Ovary (tissue), 9 donors: Measurements from ENCODE around the gene WNT7A. TPM values are rescaled to one million over a fixed set of nuclear protein-coding genes. Genes with fewer than 3 reads are reported as not detected.

Experiments used
- DNase-seq, 5 donors: peaks; one replicate each; pipeline ENCODE4 v3.0.0-alpha.2; 2019 to 2020
- H3K27ac ChIP-seq, 2 donors: fragments of 200-600 bp; one replicate each; pipeline versions ENCODE4 v1.5.1 to v1.8.0; 2019 to 2022
- H3K27me3 ChIP-seq: fragments of 200-600 bp; one replicate; pipeline ENCODE4 v1.8.0; 2022
- H3K36me3 ChIP-seq: fragments of 200-600 bp; sonication (generic); one replicate; pipeline ENCODE4 v1.5.1; 2019
- H3K4me1 ChIP-seq: one replicate; pipeline ENCODE4 v1.8.1; 2013; ENCODE audit warnings: mild to moderate bottlenecking, moderate library complexity; ENCODE audit not compliant: insufficient read depth
- H3K4me3 ChIP-seq: fragments of 200-600 bp; sonication (generic); one replicate; pipeline ENCODE4 v1.5.1; 2017
- H3K9me3 ChIP-seq, 2 donors: fragments of 200-600 bp in 1 of 2; sonication (generic) in 1 of 2; one replicate each; pipeline versions ENCODE4 v1.5.1 to v1.8.1; 2013 to 2019; ENCODE audit warnings: mild to moderate bottlenecking in 1 of 2, moderate library complexity in 1 of 2
- EP300 ChIP-seq: sonication (generic); formaldehyde crosslinking; IDR thresholded peaks from one replicate; pipeline ENCODE4 v1.6.1; 2017; ENCODE audit warnings: antibody characterized with exemption
- POLR2A ChIP-seq: fragments of 450-650 bp; IDR thresholded peaks from one replicate; pipeline ENCODE4 v1.6.1; 2017; ENCODE audit warnings: antibody characterized with exemption, mild to moderate bottlenecking, moderate library complexity
- WGBS, 3 donors: extraction: QIAGEN DNeasy Blood & Tissue Kit in 1 of 3; methylation state at CpG; one replicate each; pipeline versions ENCODE4 v1.1.5 to v1.1.7; 2013 to 2017; 5-methylcytosine and 5-hydroxymethylcytosine counted together
- intact Hi-C, 4 donors: fragments of 100-400 bp; cut with DNase I; formaldehyde crosslinking; loops; one replicate each; pipeline versions ENCODE4 v1.11.0 to v1.15.1; 2022 to 2023
- polyA plus RNA-seq, 2 donors: library from polyadenylated mRNA; stranded (reverse); fragments of 200-250 nt in 1 of 2; fragments of 350-450 nt in 1 of 2; fragmentation: Illumina TruSeq in 1 of 2; extraction: RNeasy Lipid Tissue Mini Kit (QIAGEN cat#74804) in 1 of 2; gene quantifications; one replicate each; pipeline ENCODE4 v1.2.3, GENCODE V29; 2013 to 2014
- total RNA-seq, 7 donors: library from RNA; depleted of rRNA in 2 of 7; stranded (reverse); fragments of >200 nt in 2 of 7; fragmentation: NEBNext Ultra II Directional in 3 of 7; extraction: Animal tissue kit (Norgen Biotek cat#: 25700) in 3 of 7; gene quantifications; one replicate each; pipeline versions ENCODE4 v1.1.0 to v1.2.4, GENCODE V29; 2016 to 2023
- TF ChIP-seq, protein P1 (sequence below), 3 donors: fragments of 450-650 bp in 2 of 3; fragments of 200-600 bp in 1 of 3; IDR thresholded peaks; one replicate each; pipeline versions ENCODE4 v1.5.1 to v1.8.0; 2016 to 2022; ENCODE audit warnings: antibody characterized with exemption in 3 of 3, mild to moderate bottlenecking in 1 of 3
- donor health status: DM: no; HTN: no; CAD: no; lungs with moderate emphysema.
- donor health status: DM: no; HTN: no; CAD: no.
- donor health status: Bipolar disorder and iron deficiency.
- donor health status: DM: yes; HTN: yes; CAD: no.
- donor health status: DM: no; HTN: no; CAD: no.
- donor health status: DM: yes; HTN: yes; CAD: no.

Gene WNT7A
- total and polyA plus RNA-seq, 9 donors, result 0.22 to 0.83 (median 0.34) TPM; not detected in 6

GRCh38 chr3:13851091-13851849, 28.6 kb downstream of the WNT7A start:
- no peak for DNase-seq
- intact Hi-C loops, result no loop called here
- Histone ChIP-seq H3K36me3 (no peaks in the 10 kb centered on the region), H3K4me3 (no peak overlapping the region), H3K4me1 (no peaks in the 10 kb centered on the region), H3K27ac (no peak overlapping the region), H3K9me3 (no peaks in the 10 kb centered on the region), H3K27me3 (no peaks in the 10 kb centered on the region)
- 68 to 77% (median 76%) methylated on average over 15 of the region's 15 CpGs for WGBS, 3 donors
- no peak for TF ChIP-seq POLR2A
- no peak for TF ChIP-seq EP300
- TF ChIP-seq, protein P1, sequence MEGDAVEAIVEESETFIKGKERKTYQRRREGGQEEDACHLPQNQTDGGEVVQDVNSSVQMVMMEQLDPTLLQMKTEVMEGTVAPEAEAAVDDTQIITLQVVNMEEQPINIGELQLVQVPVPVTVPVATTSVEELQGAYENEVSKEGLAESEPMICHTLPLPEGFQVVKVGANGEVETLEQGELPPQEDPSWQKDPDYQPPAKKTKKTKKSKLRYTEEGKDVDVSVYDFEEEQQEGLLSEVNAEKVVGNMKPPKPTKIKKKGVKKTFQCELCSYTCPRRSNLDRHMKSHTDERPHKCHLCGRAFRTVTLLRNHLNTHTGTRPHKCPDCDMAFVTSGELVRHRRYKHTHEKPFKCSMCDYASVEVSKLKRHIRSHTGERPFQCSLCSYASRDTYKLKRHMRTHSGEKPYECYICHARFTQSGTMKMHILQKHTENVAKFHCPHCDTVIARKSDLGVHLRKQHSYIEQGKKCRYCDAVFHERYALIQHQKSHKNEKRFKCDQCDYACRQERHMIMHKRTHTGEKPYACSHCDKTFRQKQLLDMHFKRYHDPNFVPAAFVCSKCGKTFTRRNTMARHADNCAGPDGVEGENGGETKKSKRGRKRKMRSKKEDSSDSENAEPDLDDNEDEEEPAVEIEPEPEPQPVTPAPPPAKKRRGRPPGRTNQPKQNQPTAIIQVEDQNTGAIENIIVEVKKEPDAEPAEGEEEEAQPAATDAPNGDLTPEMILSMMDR (IDR thresholded peaks at IDR 0.05), result no peak

GRCh38 chr3:13850161-13850945, 29.5 kb downstream of the WNT7A start:
- TF ChIP-seq, protein P1 (IDR thresholded peaks at IDR 0.05), result no peak
- TF ChIP-seq POLR2A, result no peak
- intact Hi-C loops, result no loop called here
- H3K36me3 ChIP-seq, result no peaks in the 10 kb centered on the region
- no peaks in the 10 kb centered on the region for H3K4me1 ChIP-seq
- H3K27ac ChIP-seq, result no peak overlapping the region
- DNase-seq, result no peak
- 49 to 52% (median 50%) methylated on average over 17 to 21 of the region's 21 CpGs for whole genome bisulfite sequencing, 3 donors
- no peaks in the 10 kb centered on the region for H3K27me3 ChIP-seq
- no peak overlapping the region for H3K4me3 ChIP-seq
- no peaks in the 10 kb centered on the region for H3K9me3 ChIP-seq

DNA sequence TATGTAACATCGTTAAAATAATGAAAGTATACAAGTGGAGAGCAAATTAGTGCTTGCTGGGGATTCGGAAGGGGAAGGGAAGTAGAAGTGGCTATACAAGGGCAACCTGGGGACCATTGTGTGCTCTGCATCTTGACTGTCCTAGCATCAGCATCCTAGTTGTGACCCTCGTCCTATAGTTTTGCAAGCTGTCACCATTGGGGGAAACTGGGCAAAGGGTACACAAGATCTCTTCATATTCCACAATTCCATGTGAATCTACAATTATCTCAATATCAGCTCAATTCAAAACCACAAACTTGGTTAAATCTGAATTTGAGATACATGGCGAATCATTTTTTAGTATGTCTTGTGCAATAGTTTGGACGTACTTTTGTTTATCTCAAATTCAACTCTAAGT, 30.9 kb downstream of the WNT7A start:
- TF ChIP-seq POLR2A (no peak), EP300 (no peak)
- TF ChIP-seq, protein P1 (IDR thresholded peaks at IDR 0.05), result no peak
- Histone ChIP-seq H3K27me3 (no peaks in the 10 kb centered on the region), H3K27ac (no peak overlapping the region), H3K4me1 (no peaks in the 10 kb centered on the region), H3K36me3 (no peaks in the 10 kb centered on the region), H3K4me3 (no peak overlapping the region), H3K9me3 (no peaks in the 10 kb centered on the region)
- no peak for DNase-seq
- intact Hi-C loops, result no loop called here
- WGBS, 3 donors, result 75 to 88% (median 84%) methylated on average over 5 of the region's 5 CpGs

GRCh38 chr3:13846716-13847570, 32.9 kb downstream of the WNT7A start:
- no peaks in the 10 kb centered on the region for H3K36me3 ChIP-seq
- TF ChIP-seq, protein P1 (IDR thresholded peaks at IDR 0.05), result no peak
- TF ChIP-seq POLR2A, result no peak
- no peak for TF ChIP-seq EP300
- DNase-seq, result no peak
- H3K9me3 ChIP-seq, result no peaks in the 10 kb centered on the region
- no peaks in the 10 kb centered on the region for H3K4me1 ChIP-seq
- no peak overlapping the region for H3K27ac ChIP-seq
- H3K27me3 ChIP-seq, result no peaks in the 10 kb centered on the region
- no peak overlapping the region for H3K4me3 ChIP-seq
- intact Hi-C loops, result no loop called here
- WGBS, 3 donors, result 46 to 53% (median 48%) methylated on average over 16 of the region's 16 CpGs
